WTC11 (cell line): ENCODE results near the gene TMTC1. TPM values are rescaled to one million over a fixed set of nuclear protein-coding genes. Genes with fewer than 3 reads are reported as not detected.

Source experiments
- ATAC-seq: fragments of 200-7000 bp; cut with Tn5 transposase; 2 replicates; pipeline ENCODE4 v1.10.0; 2021; ENCODE audit warnings: mild to moderate bottlenecking, moderate library complexity
- CTCF ChIA-PET: fragments of 300-600 bp; sonication (Branson Sonifier 250); formaldehyde crosslinking; loops from one replicate; lab custom pipeline; 2021; ENCODE audit warnings: antibody characterized with exemption; lab: Charles Lee
- POLR2A ChIA-PET: fragments of 350-600 bp; sonication (Branson Sonifier 250); formaldehyde crosslinking; loops from one replicate; lab custom pipeline; 2021; ENCODE audit warnings: antibody characterized with exemption; lab: Charles Lee
- DNase-seq: peaks from one replicate; pipeline ENCODE4 v3.0.0; 2021; ENCODE audit warnings: low spot score
- H3K27ac Mint-ChIP-seq: 2 replicates; pipeline ENCODE4 v1.8.0; 2021; ENCODE audit warnings: mixed read lengths
- H3K27me3 Mint-ChIP-seq: 2 replicates; pipeline ENCODE4 v1.8.0; 2021; ENCODE audit warnings: low read depth, mild to moderate bottlenecking, moderate library complexity, mixed read lengths
- H3K36me3 Mint-ChIP-seq: 2 replicates; pipeline ENCODE4 v1.8.0; 2021; ENCODE audit warnings: mixed read lengths
- H3K4me1 Mint-ChIP-seq: 2 replicates; pipeline ENCODE4 v1.8.0; 2022; ENCODE audit warnings: mixed read lengths
- H3K4me3 Mint-ChIP-seq: 2 replicates; pipeline ENCODE4 v1.8.0; 2021; ENCODE audit warnings: mild to moderate bottlenecking, moderate library complexity, mixed read lengths
- H3K9me3 Mint-ChIP-seq: 2 replicates; pipeline ENCODE4 v1.8.0; 2021; ENCODE audit warnings: mixed read lengths
- ATF1 ChIP-seq: sonication (generic); formaldehyde crosslinking; IDR thresholded peaks from 2 replicates; pipeline ENCODE4 v1.8.1; 2023; ENCODE audit warnings: mild to moderate bottlenecking, moderate library complexity, missing genetic modification reagents
- ELF4 ChIP-seq: sonication (generic); formaldehyde crosslinking; IDR thresholded peaks from 2 replicates; pipeline ENCODE4 v1.8.1; 2022; ENCODE audit warnings: low read depth, mild to moderate bottlenecking, moderate library complexity, missing genetic modification reagents
- ERG ChIP-seq: fragments of 250-450 bp; sonication (Bioruptor Pico); IDR thresholded peaks from 2 replicates; pipeline ENCODE4 v1.8.0; 2021; ENCODE audit warnings: mild to moderate bottlenecking
- ETV6 ChIP-seq: sonication (generic); formaldehyde crosslinking; IDR thresholded peaks from 2 replicates; pipeline ENCODE4 v1.8.1; 2022; ENCODE audit warnings: mild to moderate bottlenecking, missing genetic modification reagents
- FOXJ3 ChIP-seq: sonication (generic); formaldehyde crosslinking; IDR thresholded peaks from 2 replicates; pipeline ENCODE4 v1.9.0; 2021; ENCODE audit warnings: missing genetic modification reagents, mild to moderate bottlenecking, borderline replicate concordance
- FOXK1 ChIP-seq: sonication (generic); formaldehyde crosslinking; IDR thresholded peaks from 2 replicates; pipeline ENCODE4 v1.8.0; 2022; ENCODE audit warnings: mild to moderate bottlenecking, moderate library complexity, missing genetic modification reagents
- FOXP1 ChIP-seq: sonication (generic); formaldehyde crosslinking; IDR thresholded peaks from 2 replicates; pipeline ENCODE4 v1.8.0; 2022; ENCODE audit warnings: missing genetic modification reagents, mild to moderate bottlenecking, moderate library complexity, borderline replicate concordance
- MXD4 ChIP-seq: fragments of 250-450 bp; sonication (Bioruptor Pico); IDR thresholded peaks from 2 replicates; pipeline ENCODE4 v1.8.0; 2021; ENCODE audit warnings: mild to moderate bottlenecking, moderate library complexity, borderline replicate concordance
- NFATC4 ChIP-seq: fragments of 250-450 bp; sonication (Bioruptor Pico); IDR thresholded peaks from 2 replicates; pipeline ENCODE4 v1.9.0; 2021; ENCODE audit warnings: mild to moderate bottlenecking
- PRDM15 ChIP-seq: sonication (generic); formaldehyde crosslinking; IDR thresholded peaks from 2 replicates; pipeline ENCODE4 v1.8.0; 2022; ENCODE audit warnings: missing genetic modification reagents
- ZBTB43 ChIP-seq: sonication (generic); formaldehyde crosslinking; IDR thresholded peaks from 2 replicates; pipeline ENCODE4 v1.8.1; 2023; ENCODE audit warnings: mild to moderate bottlenecking, missing genetic modification reagents
- ZNF281 ChIP-seq: sonication (generic); formaldehyde crosslinking; IDR thresholded peaks from 2 replicates; pipeline ENCODE4 v1.8.0; 2023; ENCODE audit warnings: mild to moderate bottlenecking, missing genetic modification reagents
- ZNF396 ChIP-seq: fragments of 250-450 bp; sonication (Bioruptor Pico); IDR thresholded peaks from 2 replicates; pipeline ENCODE4 v1.8.0; 2021; ENCODE audit warnings: mild to moderate bottlenecking, moderate library complexity, borderline replicate concordance
- ZNF416 ChIP-seq: fragments of 250-450 bp; sonication (Bioruptor Pico); IDR thresholded peaks from 2 replicates; pipeline ENCODE4 v1.9.0; 2021; ENCODE audit warnings: mild to moderate bottlenecking, inconsistent platforms
- ZNF423 ChIP-seq: fragments of 250-450 bp; sonication (Bioruptor Pico); IDR thresholded peaks from 2 replicates; pipeline ENCODE4 v2.1.2; 2022; ENCODE audit warnings: mild to moderate bottlenecking, moderate library complexity
- ZNF671 ChIP-seq: fragments of 250-450 bp; sonication (Bioruptor Pico); IDR thresholded peaks from 2 replicates; pipeline ENCODE4 v1.8.0; 2021; ENCODE audit warnings: mild to moderate bottlenecking
- total RNA-seq: library from RNA; stranded (reverse); gene quantifications from 3 replicates; pipeline ENCODE4 v1.2.3, GENCODE V29; 2021
- TF ChIP-seq, protein P1 (sequence below): sonication (generic); formaldehyde crosslinking; IDR thresholded peaks from 2 replicates; pipeline ENCODE4 v1.8.1; 2023; ENCODE audit warnings: mild to moderate bottlenecking, missing genetic modification reagents, borderline replicate concordance

The TMTC1 gene
- total RNA-seq, 1 experiment from 2014 or later: 17.3 TPM

DNA sequence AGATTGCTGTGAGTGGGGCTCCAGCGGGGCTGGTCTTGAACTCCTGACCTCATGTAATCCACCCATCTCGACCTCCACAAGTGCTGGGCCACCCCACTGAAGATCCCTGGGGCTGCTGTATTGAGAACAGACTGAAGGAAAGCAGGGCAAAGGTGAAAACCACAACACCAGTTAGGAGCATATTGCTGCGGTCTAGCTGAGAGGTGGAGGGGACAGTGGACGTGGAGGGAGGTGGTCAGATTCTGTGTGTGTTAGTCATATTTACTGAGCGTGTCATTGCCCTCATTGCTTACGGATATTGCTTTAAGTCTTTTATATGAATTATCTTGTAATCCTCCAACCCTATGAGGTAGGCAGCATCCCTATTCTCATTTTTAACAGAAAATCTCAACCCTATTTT is 217.3 kb downstream of the TMTC1 start (continued):
- TF ChIP-seq, protein P1, sequence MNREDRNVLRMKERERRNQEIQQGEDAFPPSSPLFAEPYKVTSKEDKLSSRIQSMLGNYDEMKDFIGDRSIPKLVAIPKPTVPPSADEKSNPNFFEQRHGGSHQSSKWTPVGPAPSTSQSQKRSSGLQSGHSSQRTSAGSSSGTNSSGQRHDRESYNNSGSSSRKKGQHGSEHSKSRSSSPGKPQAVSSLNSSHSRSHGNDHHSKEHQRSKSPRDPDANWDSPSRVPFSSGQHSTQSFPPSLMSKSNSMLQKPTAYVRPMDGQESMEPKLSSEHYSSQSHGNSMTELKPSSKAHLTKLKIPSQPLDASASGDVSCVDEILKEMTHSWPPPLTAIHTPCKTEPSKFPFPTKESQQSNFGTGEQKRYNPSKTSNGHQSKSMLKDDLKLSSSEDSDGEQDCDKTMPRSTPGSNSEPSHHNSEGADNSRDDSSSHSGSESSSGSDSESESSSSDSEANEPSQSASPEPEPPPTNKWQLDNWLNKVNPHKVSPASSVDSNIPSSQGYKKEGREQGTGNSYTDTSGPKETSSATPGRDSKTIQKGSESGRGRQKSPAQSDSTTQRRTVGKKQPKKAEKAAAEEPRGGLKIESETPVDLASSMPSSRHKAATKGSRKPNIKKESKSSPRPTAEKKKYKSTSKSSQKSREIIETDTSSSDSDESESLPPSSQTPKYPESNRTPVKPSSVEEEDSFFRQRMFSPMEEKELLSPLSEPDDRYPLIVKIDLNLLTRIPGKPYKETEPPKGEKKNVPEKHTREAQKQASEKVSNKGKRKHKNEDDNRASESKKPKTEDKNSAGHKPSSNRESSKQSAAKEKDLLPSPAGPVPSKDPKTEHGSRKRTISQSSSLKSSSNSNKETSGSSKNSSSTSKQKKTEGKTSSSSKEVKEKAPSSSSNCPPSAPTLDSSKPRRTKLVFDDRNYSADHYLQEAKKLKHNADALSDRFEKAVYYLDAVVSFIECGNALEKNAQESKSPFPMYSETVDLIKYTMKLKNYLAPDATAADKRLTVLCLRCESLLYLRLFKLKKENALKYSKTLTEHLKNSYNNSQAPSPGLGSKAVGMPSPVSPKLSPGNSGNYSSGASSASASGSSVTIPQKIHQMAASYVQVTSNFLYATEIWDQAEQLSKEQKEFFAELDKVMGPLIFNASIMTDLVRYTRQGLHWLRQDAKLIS: no peak

DNA sequence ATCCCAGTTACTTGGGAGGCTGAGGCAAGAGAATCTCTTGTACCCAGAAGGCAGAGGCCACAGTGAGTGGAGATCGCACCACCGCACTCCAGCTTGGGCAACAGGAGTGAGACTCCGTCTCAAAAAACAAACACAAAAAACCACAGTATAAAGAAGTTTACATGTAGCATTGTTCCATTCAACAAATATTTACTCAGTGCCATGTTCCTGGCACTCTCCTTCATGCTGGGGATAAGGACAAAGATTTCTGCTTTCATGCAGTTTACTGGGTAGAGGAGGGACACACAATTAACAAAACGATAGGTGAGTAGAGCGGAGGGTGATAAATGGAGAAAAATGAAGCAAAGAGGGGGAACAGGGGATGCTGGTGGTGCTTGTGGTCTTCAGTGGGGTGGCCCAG is 218.0 kb downstream of the TMTC1 start:
- no peak for ATAC-seq
- ChIA-PET POLR2A (no interaction called here), CTCF (no interaction called here)
- Mint-ChIP-seq H3K4me1 (peaks cover 36% of the 10 kb centered on the region), H3K27ac (no peak overlapping the region), H3K27me3 (peaks cover 9% of the 10 kb centered on the region; the same call in 1 of the 2 replicates), H3K4me3 (no peak overlapping the region), H3K9me3 (peaks cover 21% of the 10 kb centered on the region), H3K36me3 (peaks cover 23% of the 10 kb centered on the region)
- TF ChIP-seq FOXJ3 (no peak), FOXP1 (CRISPR knock-in tag) (no peak), NFATC4 (CRISPR knock-in tag) (no peak)
- DNase-seq: no peak

- CTCF ChIA-PET: no interaction called here
- no peak for ATAC-seq
- Mint-ChIP-seq H3K4me3 (no peak overlapping the region), H3K9me3 (peaks cover 21% of the 10 kb centered on the region), H3K4me1 (peaks cover 37% of the 10 kb centered on the region)
- no peak for DNase-seq
- POLR2A ChIA-PET: no interaction called here
- TF ChIP-seq ZNF281 (no peak), ZNF416 (no peak), PRDM15 (CRISPR knock-in tag) (no peak), ZBTB43 (CRISPR knock-in tag) (no peak)
- TF ChIP-seq, all 79 proteins: peak for 0
- peaks cover 9% of the 10 kb centered on the region; the same call in 1 of the 2 replicates for H3K27me3 Mint-ChIP-seq
- no peak overlapping the region for H3K27ac Mint-ChIP-seq
- peaks cover 23% of the 10 kb centered on the region for H3K36me3 Mint-ChIP-seq
These were observed 218.8 kb downstream of the TMTC1 start for GRCh38 chr12:29564925-29565324.

- H3K36me3 Mint-ChIP-seq: peaks cover 23% of the 10 kb centered on the region
- no peak overlapping the region for H3K27ac Mint-ChIP-seq
- peaks cover 9% of the 10 kb centered on the region; the same call in 1 of the 2 replicates for H3K27me3 Mint-ChIP-seq
- CTCF ChIA-PET: no interaction called here
- ATAC-seq: no peak
- H3K4me1 Mint-ChIP-seq: peaks cover 50% of the 10 kb centered on the region
- POLR2A ChIA-PET: no interaction called here
- DNase-seq: no peak
- peaks cover 21% of the 10 kb centered on the region for H3K9me3 Mint-ChIP-seq
- H3K4me3 Mint-ChIP-seq: no peak overlapping the region
- no peak for TF ChIP-seq ATF1 (CRISPR knock-in tag)
- no peak for TF ChIP-seq ZNF423 (CRISPR knock-in tag)
- no peak for TF ChIP-seq ETV6 (CRISPR knock-in tag)
- no peak for TF ChIP-seq FOXK1
- no peak for TF ChIP-seq ELF4 (CRISPR knock-in tag)
- TF ChIP-seq MXD4 (CRISPR knock-in tag): no peak
- TF ChIP-seq ZNF416: no peak
- no peak for TF ChIP-seq ERG (CRISPR knock-in tag)
- no peak for TF ChIP-seq ZNF396 (CRISPR knock-in tag)
- TF ChIP-seq ZNF671: no peak
These were observed 220.1 kb downstream of the TMTC1 start for GRCh38 chr12:29563636-29564035.
